Activated naive CD8-positive, alpha-beta T cell (primary cell): ENCODE results near the gene MRGPRE.

Source experiments
- H3K27ac Mint-ChIP-seq: one replicate; pipeline ENCODE4 v1.8.0; 2021; ENCODE audit warnings: mixed read lengths
- H3K27me3 Mint-ChIP-seq: one replicate; pipeline ENCODE4 v1.8.0; 2021; ENCODE audit warnings: mixed read lengths
- H3K36me3 Mint-ChIP-seq: one replicate; pipeline ENCODE4 v1.8.0; 2021; ENCODE audit warnings: mixed read lengths
- H3K4me1 Mint-ChIP-seq: one replicate; pipeline ENCODE4 v1.8.0; 2021; ENCODE audit warnings: low read depth, mixed read lengths
- H3K4me3 Mint-ChIP-seq: one replicate; pipeline ENCODE4 v1.8.0; 2021; ENCODE audit warnings: mild to moderate bottlenecking, mixed read lengths
- H3K9me3 Mint-ChIP-seq: one replicate; pipeline ENCODE4 v1.8.0; 2021; ENCODE audit warnings: low read depth, mixed read lengths

MRGPRE gene

DNA sequence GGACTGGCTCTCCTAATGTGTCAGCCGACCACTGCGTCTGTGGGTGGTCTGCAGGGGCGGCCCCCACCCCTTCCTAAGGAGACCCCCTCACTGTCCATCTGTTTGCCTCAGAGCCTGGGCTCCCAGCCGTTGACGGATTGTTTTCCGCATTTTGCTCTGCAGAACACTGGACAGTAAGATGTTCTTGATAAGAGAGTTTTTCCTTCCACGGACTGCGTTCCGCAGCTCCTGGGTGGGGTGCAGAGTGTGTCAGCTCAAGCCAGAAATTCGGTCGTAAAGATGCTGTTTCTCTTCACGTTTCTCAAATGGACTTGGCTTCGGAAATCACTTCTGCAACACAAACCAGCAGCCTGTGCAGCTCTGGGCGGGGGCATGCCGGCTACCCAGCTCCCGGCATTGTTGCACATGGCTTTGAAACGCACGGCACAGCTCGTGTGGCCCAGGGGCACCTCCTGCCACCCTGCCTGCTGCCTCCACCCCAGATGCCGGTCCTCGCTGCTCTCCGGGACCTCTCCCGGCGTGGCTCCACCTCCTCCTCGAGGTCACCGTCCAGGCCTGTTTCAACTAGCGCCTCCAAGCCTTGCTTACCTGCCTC lies 10.7 kb downstream of the MRGPRE start:
- Mint-ChIP-seq H3K4me3 (no peak overlapping the region), H3K9me3 (no peaks in the 10 kb centered on the region), H3K27ac (no peak overlapping the region), H3K36me3 (no peaks in the 10 kb centered on the region), H3K4me1 (peaks cover 13% of the 10 kb centered on the region), H3K27me3 (peaks cover 2% of the 10 kb centered on the region)

DNA sequence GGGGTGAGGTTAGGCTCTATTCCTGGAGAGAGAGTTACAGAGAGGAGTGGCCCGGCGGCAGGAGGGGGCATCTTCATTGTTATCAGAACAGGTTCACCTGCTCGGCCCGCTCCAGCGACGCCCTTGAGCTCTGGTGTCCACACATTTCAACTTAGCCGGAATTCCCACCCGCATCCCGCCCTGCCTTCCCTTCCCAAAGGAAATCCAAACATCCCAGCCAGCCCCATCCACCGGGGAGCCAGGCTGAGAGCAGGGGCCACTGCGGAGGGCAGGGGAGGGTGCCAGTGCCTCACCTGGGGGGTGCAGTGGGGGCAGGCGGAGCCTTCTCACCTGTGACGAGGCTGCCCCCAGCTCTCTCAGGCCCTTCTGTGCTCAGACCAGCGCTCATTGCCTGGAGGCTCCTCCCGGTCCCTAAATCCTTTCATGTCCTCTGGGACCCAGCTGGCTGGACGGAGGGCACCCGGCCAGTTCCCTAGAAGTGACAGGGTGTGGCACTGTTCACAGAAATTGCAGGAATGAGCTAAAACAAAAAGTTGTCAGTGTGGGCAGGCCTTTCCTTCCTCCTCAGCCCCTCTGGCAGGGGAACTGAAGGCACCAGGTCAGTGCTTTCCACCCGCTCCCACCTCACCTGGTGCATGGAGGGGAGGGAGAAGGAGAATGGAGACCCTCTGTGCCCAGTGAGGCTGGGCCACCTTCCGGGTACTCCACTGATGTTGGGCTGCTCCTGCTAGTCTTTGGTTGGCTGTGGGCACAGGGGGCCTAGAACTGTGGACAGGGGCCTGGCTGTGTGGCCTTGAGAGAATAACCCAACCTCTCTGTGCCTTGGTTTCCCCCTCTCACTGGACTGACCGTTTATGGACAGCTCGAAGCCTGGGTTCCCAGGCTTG lies 11.5 kb downstream of the MRGPRE start:
- Mint-ChIP-seq H3K27ac (no peak overlapping the region), H3K36me3 (no peaks in the 10 kb centered on the region), H3K9me3 (no peaks in the 10 kb centered on the region), H3K4me1 (peaks cover 13% of the 10 kb centered on the region), H3K27me3 (peaks cover 2% of the 10 kb centered on the region), H3K4me3 (no peak overlapping the region)

DNA sequence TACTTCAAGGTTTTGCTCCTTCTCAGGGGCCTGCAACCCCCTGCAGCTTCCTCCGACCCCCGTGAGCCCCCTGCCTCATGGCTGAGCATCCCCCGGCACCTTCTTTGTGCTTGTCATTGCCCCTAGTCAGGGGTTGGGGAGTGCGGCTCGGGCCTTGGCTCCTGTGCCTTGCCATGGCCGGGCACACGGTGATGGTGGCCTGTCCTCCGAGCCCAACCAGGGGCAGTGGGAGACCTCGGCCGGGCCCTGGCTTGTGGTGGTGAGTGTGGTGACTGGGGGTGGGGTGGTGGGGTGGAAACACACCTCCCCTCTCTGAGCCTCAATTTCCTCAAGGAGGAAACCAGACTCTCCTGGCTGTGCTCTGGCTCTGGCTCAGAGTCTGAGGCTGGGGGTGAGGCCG lies 12.1 kb downstream of the MRGPRE start:
- no peak overlapping the region for H3K4me3 Mint-ChIP-seq
- H3K27me3 Mint-ChIP-seq: peaks cover 2% of the 10 kb centered on the region
- H3K36me3 Mint-ChIP-seq: no peaks in the 10 kb centered on the region

DNA sequence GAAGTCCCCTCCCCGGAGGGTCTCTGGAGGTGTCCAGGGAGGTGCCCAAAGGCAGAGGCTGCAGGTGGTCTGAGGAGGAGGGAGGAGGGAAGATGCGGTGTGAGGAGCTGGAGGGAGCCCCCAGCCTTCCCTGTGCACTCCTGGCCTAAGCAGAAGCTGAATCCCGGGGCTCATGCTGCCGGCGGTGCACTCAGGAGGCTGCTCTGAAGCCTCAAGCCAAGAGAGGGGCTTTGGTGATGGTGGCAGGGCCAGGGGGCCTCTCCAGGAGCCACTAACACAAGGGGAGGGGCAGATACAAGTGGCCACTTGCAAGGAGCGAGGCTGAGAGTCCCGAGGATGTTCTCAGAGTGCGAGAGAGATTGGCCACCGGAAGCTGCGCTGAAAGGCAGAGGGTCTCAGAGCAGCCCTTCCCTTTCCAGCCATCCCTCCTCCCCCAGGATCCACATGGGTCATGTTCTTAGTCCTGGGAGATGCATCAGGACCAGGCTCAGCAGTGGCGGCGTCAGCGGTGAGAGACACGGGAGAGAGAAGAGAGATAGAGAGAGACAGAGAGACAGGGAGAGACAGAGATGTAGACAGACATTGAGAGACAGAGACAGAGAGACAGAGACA lies 12.8 kb downstream of the MRGPRE start:
- no peaks in the 10 kb centered on the region for H3K9me3 Mint-ChIP-seq
- H3K27ac Mint-ChIP-seq: no peak overlapping the region
- peaks cover 2% of the 10 kb centered on the region for H3K27me3 Mint-ChIP-seq
- no peaks in the 10 kb centered on the region for H3K36me3 Mint-ChIP-seq
- peaks cover 13% of the 10 kb centered on the region for H3K4me1 Mint-ChIP-seq
- no peak overlapping the region for H3K4me3 Mint-ChIP-seq

More for the DNA sequence above, 12.1 kb downstream of the MRGPRE start:
- H3K4me1 Mint-ChIP-seq: peaks cover 13% of the 10 kb centered on the region
- no peaks in the 10 kb centered on the region for H3K9me3 Mint-ChIP-seq
- H3K27ac Mint-ChIP-seq: no peak overlapping the region

DNA sequence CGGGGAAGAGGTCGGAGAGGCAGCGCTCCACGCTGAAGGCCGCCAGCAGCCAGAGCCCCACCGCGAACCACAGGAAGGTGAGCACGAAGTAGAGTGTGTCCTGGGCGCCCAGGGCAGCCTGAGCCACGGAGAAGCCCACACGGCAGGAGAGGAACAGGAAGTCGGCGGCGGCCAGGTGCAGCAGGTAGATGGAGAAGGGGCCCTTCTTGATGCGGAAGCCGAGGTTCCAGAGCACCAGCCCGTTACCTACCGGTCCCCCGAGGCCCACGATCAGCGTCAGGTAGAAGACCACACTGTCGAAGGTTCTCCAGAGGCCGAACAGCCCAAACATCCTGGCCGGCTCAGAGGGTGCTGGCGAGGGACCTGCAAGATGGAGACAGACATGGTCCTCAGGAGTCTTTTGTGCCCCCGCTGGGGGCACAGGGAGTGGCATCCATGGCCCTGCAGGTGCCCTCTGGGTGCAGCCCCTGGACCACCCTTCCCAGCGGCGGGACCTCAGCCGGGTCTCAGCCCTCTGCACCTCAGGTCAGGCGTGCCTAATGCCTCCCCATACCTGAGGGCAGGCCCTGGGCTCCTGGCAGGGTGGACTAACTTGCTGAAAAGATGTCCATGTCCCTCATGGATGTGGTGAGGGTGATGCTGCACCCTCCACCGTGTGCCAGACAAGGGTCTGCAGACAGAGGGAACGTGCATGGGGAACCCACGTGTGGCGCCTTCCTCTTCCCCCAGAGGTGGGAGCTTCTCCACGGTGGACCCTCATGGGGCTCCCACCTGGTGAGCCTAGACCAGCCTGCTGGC lies 13.5 kb downstream of the MRGPRE start, which contains the start of gene MRGPRG:
TSS of gene MRGPRG (minus strand) at position 331 of the 798 bp plus-strand sequence. CDS start at position 331, 0 bp downstream.
- H3K27ac Mint-ChIP-seq: no peak within 1 kb of the TSS
- no peaks in the 10 kb centered on the region for H3K9me3 Mint-ChIP-seq
- peaks cover 2% of the 10 kb centered on the region for H3K27me3 Mint-ChIP-seq
- H3K4me1 Mint-ChIP-seq: peaks cover 13% of the 10 kb centered on the region
- no peak within 1 kb of the TSS for H3K4me3 Mint-ChIP-seq
- no peaks in the 10 kb centered on the region for H3K36me3 Mint-ChIP-seq

DNA sequence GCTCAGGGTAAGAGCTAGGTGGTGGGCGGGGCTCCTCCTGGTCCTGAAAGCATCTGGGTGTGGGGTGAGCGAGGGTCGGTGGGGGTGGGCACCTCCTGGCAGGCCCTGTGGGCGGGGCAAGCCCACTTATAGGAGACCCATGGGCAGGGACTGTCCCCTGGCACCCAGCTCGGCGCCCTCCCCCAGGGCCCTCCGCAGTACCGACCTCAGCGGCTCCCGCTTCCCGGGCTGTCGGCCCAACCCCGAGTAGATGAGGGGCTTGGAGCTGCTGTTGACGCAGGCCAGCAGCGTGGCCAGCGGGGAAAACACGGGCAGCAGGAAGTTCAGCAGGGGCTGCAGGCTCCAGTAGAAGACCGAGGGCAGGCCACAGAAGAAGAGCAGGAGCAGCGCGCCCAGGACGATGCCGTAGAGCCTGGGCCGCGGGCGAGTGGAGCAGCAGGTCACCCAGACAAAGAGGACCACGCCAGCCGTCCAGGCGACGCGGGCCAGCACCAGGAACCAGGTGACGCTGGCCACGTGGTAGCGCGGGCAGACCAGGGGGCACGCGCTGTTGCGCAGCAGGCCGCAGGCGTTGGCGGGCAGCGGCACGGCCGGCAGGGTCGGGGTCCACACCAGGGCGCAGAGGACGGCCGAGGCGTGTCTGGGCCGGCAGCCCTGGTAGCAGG lies 14.3 kb downstream of the MRGPRE start:
- no peaks in the 10 kb centered on the region for H3K36me3 Mint-ChIP-seq
- H3K27ac Mint-ChIP-seq: no peak overlapping the region
- H3K4me3 Mint-ChIP-seq: no peak overlapping the region
- H3K27me3 Mint-ChIP-seq: no peaks in the 10 kb centered on the region
- no peaks in the 10 kb centered on the region for H3K9me3 Mint-ChIP-seq
- H3K4me1 Mint-ChIP-seq: peaks cover 9% of the 10 kb centered on the region

DNA sequence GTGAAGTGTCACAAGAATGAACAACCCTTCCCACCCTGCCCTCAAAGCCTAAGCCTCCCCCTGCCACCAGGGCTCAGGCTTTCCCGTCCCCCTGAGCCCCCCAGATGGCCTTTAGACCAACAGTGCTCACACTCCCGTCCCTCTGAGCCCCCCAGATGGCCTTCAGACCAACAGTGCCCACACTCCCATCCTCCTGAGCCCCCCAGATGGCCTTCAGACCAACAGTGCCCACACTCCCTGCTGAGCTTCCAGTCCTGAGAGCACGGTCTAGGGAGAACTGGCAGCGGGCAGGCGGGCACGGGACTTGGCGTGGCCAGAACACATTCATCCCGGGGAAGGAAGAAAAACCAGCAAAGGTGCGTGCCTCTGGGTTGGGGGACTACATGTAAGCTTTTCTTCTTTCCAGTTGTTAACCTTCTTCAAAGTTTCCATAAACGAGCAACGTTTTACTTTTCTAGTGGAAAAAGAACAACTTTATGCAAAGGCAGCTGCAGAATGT lies 16.1 kb downstream of the MRGPRE start:
- Mint-ChIP-seq H3K9me3 (peaks cover 7% of the 10 kb centered on the region), H3K27me3 (no peaks in the 10 kb centered on the region), H3K4me1 (peaks cover 3% of the 10 kb centered on the region), H3K27ac (no peak overlapping the region), H3K4me3 (no peak overlapping the region), H3K36me3 (no peaks in the 10 kb centered on the region)

DNA sequence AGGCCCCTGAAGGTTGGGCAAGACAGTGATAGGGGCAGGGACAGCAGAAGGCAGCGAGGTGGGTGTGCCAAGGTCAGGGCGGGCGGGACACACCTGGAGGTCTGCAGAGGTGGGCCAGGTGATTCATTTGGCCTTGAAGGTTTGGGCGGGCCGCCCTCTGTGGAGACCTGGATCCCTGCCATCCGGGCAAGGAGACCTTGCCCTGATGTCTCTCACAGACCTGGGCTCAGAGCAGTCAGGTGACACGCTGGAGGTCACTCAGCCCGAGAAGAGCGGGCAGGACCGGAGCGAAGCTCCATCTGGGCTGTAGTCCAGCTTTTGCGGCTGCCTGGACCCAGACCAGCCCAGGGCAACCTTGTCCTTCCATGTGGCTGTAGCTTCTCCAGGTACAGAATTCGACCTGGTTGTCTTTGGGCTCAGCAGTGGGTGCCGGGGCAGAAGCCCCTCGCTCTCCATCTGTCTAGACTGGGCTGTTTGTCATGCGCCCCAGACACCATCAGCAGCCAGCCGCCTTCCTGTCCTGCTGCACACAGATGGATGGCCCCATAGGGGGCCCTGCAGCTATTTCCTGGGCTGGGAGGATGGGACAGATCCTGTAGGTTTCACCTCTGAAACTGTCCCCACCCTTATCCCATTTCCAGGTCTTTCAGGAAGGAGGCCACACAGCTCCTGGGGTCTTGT lies 16.7 kb downstream of the MRGPRE start:
- H3K27me3 Mint-ChIP-seq: no peaks in the 10 kb centered on the region
- H3K4me1 Mint-ChIP-seq: peaks cover 3% of the 10 kb centered on the region
- H3K4me3 Mint-ChIP-seq: no peak overlapping the region

DNA sequence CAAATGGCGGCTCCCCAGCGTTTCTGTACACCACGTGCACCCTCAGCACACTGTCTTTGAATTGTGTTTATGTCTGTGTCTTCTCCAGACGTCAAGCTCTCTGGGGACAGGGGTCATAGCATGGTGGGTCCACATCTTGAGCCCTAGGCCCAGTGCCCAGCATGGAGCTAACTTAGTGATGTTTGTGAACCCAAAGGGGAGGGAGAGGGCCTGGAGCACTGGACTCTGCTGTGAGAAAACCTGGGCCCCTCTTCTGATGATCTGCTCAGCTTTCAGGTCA lies 17.9 kb downstream of the MRGPRE start:
- no peak overlapping the region for H3K27ac Mint-ChIP-seq
- no peaks in the 10 kb centered on the region for H3K36me3 Mint-ChIP-seq
- no peak overlapping the region for H3K4me3 Mint-ChIP-seq
- H3K4me1 Mint-ChIP-seq: peaks cover 3% of the 10 kb centered on the region
- no peaks in the 10 kb centered on the region for H3K27me3 Mint-ChIP-seq
- H3K9me3 Mint-ChIP-seq: peaks cover 12% of the 10 kb centered on the region

More for the DNA sequence above, 16.7 kb downstream of the MRGPRE start:
- H3K9me3 Mint-ChIP-seq: peaks cover 12% of the 10 kb centered on the region
- no peaks in the 10 kb centered on the region for H3K36me3 Mint-ChIP-seq
- H3K27ac Mint-ChIP-seq: no peak overlapping the region

DNA sequence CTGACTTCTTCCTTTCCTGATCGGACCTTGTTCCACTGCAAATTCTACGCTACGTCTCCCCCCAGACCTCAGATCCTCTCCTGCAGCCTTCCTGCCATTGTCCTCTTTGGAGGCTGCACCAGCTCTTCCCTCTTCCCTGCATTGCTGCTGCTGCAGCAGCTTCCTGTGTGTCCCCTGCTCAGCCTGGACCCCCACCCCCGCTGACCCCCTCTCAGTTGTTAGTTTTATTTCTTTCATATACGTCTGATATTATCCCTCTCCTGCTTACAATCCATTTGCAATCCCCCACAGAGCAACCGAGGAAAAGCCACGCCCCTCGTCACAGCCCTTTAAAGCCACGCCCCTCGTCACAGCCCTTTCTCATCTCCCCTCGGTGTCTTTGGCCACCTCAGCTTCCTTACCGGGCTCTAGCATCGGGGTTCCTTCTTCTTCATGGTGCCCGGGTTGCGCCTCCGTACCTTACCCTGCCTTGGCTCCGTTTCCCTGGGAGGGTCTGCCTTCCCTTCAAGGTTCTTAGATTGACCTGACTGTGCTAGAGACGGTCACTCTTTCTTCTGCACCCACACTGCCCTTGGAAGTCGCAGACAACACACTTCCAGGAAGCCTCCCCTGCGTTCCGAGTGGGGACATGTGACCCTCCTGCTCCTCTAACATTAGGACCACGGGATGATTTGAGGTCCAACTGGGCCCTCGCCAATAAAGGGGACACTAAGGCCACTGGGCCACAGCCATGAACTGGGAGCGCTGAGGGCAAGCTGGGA lies 18.4 kb downstream of the MRGPRE start:
- Mint-ChIP-seq H3K4me1 (peaks cover 3% of the 10 kb centered on the region), H3K27me3 (no peaks in the 10 kb centered on the region), H3K9me3 (peaks cover 12% of the 10 kb centered on the region), H3K27ac (no peak overlapping the region), H3K4me3 (no peak overlapping the region), H3K36me3 (no peaks in the 10 kb centered on the region)

DNA sequence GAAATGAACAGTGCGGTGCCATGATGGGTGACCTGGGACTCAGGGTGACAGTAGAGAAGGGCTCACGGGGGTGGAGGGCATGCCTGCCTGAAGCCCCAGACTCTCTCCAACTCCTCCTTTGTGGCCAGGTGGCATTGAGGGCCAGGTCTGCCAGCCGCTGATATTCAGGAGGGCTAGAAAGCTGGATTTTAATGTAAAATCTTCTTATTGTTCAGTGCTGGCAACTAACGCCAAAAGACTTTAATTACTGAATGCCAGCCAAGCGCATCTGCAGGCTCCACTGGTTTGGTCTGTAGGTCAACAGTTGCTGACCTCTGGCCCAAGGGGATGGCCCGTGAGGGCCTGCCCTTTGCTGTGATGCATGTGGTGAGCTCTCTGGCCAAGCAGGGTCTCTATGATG lies 23.9 kb downstream of the MRGPRE start:
- H3K4me3 Mint-ChIP-seq: no peak overlapping the region
- no peaks in the 10 kb centered on the region for H3K36me3 Mint-ChIP-seq
- H3K4me1 Mint-ChIP-seq: no peaks in the 10 kb centered on the region
- H3K27ac Mint-ChIP-seq: no peak overlapping the region
- H3K9me3 Mint-ChIP-seq: peaks cover 12% of the 10 kb centered on the region
- no peaks in the 10 kb centered on the region for H3K27me3 Mint-ChIP-seq

DNA sequence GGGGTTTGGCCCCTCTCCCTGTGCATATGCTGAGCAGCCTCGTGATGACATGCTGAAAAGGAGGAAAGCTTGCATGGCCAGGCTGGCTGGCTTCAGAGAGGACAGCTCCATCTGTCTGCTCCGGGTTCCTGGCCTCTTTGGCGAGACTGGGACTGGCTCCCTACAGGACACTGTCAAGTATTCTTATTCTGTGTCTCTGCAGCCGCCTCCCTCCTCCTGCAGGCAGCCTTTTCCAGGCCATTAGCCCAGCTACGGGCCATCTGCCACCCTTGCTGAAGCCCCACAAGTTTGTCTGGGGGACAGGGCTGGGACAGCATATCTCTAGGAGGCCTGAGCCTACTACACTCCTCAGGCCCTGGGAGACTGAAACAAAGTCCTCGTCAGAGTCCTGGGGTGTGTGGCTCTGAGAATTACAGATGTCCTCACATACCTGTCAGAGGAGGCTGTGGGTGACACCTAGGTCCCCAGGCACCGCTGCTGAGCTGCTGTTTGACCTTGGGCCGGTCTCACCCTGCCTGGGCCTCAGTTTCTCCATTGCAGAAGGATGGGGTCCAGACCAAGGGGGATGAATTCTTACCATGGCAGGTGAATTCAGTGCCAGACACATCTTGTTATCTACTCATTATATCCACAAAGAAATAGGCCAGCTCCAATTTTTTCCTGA lies 24.6 kb downstream of the MRGPRE start:
- H3K36me3 Mint-ChIP-seq: no peaks in the 10 kb centered on the region
- H3K4me1 Mint-ChIP-seq: peaks cover 1% of the 10 kb centered on the region
- H3K4me3 Mint-ChIP-seq: no peak overlapping the region
- peaks cover under 1% of the 10 kb centered on the region for H3K27me3 Mint-ChIP-seq
- no peak overlapping the region for H3K27ac Mint-ChIP-seq
- H3K9me3 Mint-ChIP-seq: peaks cover 12% of the 10 kb centered on the region

DNA sequence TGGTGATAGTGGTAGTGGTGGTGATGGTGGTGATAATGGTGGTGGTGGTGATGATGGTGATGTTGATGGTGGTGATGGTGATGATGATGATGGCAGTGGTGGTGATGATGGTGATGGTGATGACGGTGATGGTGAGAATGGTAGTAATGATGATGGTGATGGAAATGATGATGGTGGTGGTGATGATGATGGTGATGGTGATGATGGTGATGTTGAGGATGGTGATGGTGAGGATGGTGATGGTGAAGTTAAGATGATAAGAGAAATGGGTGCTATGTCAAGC lies 25.4 kb downstream of the MRGPRE start:
- no peak overlapping the region for H3K4me3 Mint-ChIP-seq
- H3K4me1 Mint-ChIP-seq: peaks cover 6% of the 10 kb centered on the region
- H3K27me3 Mint-ChIP-seq: peaks cover 2% of the 10 kb centered on the region
- H3K9me3 Mint-ChIP-seq: peaks cover 10% of the 10 kb centered on the region
- H3K36me3 Mint-ChIP-seq: no peaks in the 10 kb centered on the region
- H3K27ac Mint-ChIP-seq: no peak overlapping the region
